GM19395 (cell line): ENCODE results near the gene GFOD1.
"Not testable (repeated sequence)": the region's sequence is repeated elsewhere in the genome, so short reads cannot be mapped to it uniquely, and the experiment has no call there.

Source experiments
- ATAC-seq: cut with Tn5 transposase; IDR thresholded peaks from one replicate; pipeline ENCODE4 v1.9.1; 2021; ENCODE audit warnings: mild to moderate bottlenecking, moderate library complexity; ENCODE audit not compliant: unreplicated experiment

Gene GFOD1

DNA sequence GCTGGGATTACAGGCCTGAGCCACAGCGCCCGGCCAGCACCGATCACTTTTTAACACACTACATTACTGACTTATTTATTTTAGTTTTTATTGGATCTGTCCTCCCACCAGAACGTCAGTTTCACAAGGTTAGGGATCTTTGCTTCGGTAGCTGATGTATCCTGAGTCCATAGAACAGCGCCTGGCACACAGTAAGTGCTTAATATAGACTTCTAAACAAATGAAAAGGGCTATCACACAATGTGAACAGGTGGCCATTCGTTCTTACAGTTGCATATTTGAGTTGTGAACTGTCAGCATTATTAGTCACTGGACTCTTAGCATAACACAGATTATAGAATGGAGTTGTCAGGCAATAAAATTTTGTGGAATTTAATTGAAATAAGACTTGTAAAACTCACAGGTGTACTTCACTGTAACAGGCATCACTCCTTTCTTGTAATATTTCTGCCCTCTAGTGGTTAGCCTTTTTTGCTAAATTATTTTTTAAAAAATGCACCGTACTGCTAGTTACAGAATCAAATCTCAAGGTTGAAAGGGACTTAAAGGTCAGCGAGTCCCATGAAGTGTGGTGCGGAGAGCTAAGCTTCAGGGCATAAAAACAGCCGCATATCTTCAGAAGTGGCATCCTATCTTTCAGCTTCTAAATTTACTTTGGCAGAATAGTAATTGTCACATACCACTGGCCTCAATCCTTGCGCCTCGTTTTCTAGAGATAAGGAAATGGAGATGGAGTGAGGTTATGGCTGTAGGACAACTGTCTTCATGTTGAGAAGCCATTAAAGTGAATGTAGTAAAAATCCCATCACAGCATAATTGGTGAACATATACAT lies 155.7 kb downstream of the GFOD1 start:
- no peak for ATAC-seq

DNA sequence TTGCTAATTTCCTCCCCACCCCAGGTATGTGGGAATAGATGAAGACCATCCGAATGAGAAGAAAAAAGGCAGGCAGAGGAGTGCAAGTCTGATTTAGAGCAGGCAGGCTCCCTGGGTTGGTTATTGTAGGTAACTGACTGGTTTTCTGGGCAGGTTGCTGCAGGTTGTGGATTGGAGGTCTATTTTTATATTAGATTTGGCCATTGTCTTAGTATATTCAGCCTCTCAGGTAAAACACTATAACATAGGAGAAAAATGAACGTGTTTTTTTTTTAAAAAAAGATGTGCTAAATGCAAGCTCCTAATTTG lies 158.6 kb downstream of the GFOD1 start:
- no peak for ATAC-seq

DNA sequence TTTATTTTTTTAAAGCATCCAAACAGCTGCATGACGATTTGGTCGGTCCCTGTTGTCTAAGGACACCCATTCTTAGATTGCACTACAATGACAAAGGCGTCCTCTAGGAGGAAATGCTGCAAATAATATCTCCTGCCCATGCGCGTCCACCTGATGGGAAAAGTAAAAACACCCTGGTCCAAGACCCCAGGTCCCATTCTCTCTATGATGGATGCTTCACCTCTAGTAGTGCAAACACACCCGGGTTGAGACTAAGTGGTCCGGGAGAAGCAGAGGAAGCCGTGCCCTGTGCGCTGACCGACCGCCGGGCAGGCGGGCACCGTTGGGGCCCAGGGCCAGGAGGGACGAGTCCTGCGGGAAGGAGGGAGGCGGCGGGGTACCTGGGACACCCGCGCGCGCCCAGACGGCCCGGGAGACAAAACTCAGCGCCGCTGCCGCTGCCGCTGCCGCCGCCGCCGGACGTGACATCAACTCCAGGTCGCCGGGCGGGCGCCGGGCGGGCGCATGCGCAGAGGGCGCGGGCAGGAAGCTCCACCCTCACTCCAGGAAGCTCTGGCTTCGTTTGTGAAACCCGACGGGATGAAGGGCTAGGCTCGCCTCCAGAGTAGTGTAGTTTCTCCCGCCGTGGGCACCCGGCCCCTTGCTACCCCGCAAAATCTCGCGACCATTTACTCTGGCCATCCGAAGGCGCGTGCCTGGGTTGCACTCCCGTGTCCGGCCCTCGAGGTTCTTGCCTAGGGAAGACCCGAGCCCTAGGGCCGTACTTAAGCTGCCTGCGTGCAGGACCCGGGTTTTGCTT lies 159.1 kb downstream of the GFOD1 start, which contains the start of gene TBC1D7:
TSS of gene TBC1D7 (minus strand) at position 462 of the 799 bp plus-strand sequence. CDS start 1,639 bp downstream, outside the sequence.
- peak; percentile 86 for ATAC-seq

GRCh38 chr6:13327691-13328075 lies 159.7 kb downstream of the GFOD1 start:
- peak; percentile 13 for ATAC-seq

DNA sequence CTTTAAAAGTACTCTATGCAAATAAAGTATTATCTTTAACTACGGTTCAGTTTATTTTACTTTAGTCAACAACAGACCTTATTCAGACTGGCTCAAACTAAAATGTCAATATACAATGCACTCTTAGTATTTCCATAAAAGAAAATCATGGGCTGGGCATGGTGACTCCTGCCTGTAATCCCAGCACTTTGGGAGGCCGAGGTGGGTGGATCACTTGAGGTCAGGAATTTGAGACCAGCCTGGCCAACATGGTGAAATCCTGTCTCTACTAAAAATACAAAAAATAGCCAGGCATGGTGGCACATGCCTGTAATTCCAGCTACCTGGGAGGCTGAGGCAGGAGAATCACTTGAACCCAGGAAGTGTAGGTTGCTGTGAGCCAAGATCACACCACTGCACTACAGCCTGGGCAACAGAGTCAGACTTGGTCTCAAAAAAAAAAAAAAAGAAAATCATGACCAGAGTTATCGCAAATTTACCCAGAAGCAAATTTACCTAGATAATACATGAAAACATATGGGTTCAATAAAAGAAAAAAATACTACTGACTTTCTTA lies 161.3 kb downstream of the GFOD1 start:
- not testable (repeated sequence) for ATAC-seq

- no peak for ATAC-seq
Observed at GRCh38 chr6:13319891-13320564, 167.4 kb downstream of the GFOD1 start.

DNA sequence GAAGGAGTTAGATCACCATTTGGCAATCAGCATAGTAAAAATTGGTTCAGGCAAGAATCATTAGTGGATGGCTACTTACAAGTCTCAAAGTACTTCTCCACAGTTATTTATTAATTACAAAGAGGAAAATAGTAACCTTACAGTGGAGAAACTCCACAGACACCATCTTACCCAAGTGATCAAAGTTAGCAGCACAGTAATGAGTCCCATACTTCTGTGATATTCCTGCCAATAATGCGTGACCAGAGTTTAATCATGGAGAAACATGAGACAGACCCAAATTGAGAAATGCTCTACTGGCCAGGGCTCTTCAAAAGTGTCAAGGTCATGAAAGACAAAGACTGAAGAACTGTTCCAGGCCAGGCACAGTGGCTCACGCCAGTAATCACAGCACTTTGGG lies 168.6 kb downstream of the GFOD1 start:
- no peak for ATAC-seq

DNA sequence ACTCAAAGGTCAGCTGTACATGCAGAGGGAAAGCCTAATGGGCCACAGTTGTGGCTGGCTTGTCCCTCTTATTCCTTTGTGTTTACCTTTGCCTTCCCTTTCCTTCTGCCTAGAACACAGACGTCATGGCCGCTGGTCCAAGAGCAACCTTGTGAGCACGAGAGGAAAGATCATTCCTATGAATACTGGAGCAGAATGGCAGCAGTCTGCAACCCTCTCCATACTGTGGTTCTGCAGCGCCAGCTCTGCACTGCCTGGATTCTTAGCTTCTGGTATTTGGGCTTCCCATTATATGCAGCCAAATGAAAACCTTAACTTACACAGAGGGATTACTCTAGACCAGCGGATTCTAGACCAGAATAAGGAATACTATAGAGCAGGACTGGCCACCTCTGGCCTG lies 171.5 kb downstream of the GFOD1 start:
- ATAC-seq, result no peak

DNA sequence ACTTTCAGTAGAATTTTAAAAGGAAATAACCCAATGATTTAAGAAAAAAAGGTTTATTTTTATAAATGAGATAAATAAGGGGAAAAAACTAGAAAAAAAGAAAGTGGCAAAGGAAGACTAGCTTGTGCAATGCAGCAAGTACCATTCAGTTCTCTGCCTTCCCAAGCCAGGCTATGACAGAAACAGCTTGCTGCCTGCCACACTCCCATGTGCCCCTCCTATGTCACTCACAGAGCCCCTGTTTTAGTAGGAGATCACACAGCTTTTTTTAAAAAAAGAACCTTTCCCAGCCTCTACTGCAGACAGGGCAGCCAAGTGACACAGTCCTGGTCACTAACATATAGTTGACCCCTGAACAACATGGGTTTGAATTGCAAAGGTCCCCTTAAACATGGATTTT lies 172.6 kb downstream of the GFOD1 start:
- no peak for ATAC-seq

DNA sequence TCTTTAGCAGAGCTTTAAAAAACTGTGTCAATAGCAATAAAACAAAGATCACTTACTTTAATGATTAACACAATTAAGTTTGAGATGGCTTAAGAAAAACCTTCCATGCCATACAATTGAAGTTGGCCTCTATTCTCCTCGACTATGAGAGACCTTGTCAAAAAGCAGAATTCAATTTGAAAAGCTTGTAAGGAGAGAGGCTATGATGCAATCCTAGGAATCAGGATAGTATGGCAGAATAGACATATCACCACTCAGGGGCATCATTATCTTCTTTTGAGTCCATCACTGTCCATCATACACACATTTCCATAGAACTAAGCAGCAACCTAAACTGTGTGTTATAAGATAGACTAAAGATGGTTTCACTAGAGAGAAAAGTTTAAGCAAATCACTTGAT lies 176.2 kb downstream of the GFOD1 start:
- no peak for ATAC-seq

- no peak for ATAC-seq
Observed at GRCh38 chr6:13308332-13308731, 179.1 kb downstream of the GFOD1 start.
